Ecto neural progenitor cell (in vitro differentiated cells): ENCODE data around the gene STX1B.
"Not testable (repeated sequence)": the region's sequence is repeated elsewhere in the genome, so short reads cannot be mapped to it uniquely, and the experiment has no call there.

Experiments used
- DNase-seq: peaks from one replicate; pipeline ENCODE4 v3.0.0-alpha.2; 2018; ENCODE audit warnings: low spot score

STX1B gene

GRCh38 chr16:31013292-31013691 lies 2.9 kb upstream of the STX1B start:
- not testable (repeated sequence) for DNase-seq

- not testable (repeated sequence) for DNase-seq
Observed at GRCh38 chr16:31011815-31012214, 1.4 kb upstream of the STX1B start.

DNA sequence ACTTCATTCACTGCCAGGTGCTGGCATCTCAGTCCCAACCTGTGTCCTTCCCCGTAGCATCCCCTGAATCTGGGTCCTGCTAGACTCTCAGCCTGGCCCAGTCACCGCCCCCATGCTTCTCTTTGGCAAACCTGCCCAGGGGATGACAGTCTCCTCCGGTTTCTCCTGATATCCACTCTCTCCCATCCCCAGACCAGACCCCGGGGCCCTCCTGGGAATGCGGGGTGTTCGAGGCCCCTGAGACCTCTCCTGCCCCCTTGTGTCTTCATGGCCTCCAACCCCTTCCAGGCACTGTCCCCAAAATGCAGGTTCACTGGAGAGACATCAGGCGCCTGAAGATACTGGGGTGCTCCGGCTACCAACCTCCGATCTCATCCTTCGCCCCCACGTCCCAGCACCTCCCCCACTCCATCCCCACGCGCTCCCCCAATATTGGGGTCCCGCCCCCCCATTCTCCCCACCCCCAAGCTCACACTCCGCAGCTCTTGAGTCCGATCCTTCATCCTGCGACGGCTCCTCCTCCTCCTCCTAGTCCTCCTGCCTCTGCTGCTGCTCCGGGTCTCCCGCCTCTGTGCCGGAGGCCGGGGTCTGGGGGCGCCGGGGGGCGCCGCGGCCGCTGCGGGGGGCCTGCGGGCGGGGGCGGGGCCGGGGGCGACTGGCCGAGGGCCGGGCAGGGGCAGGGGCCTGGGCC lies 399 bp downstream of the STX1B start:
- no peak for DNase-seq

DNA sequence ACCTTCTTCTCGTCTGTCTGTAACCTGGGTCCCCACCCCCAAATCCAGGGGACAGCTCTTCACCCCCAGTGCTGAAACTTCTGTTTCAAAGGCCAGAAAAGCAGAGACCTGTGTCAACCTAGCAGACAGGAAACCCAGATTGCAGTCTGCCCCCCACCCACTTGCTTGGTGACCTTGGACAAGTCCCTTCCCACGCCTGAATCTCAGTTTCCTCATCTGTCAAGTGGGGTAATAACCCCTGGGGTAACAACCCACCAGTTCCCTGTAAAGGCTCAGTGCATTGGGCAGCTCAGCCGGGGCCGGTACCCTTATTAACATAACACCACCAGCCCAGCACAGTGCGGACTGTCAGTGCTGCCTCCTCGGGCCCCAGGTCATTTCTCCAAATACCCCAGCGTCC lies 1.3 kb downstream of the STX1B start:
- no peak for DNase-seq

GRCh38 chr16:31008551-31008950 lies 1.9 kb downstream of the STX1B start:
- no peak for DNase-seq

- DNase-seq = no peak
Observed at GRCh38 chr16:31008149-31008548, 2.3 kb downstream of the STX1B start.

- DNase-seq = no peak
Observed at GRCh38 chr16:31007684-31008083, 2.8 kb downstream of the STX1B start.

DNA sequence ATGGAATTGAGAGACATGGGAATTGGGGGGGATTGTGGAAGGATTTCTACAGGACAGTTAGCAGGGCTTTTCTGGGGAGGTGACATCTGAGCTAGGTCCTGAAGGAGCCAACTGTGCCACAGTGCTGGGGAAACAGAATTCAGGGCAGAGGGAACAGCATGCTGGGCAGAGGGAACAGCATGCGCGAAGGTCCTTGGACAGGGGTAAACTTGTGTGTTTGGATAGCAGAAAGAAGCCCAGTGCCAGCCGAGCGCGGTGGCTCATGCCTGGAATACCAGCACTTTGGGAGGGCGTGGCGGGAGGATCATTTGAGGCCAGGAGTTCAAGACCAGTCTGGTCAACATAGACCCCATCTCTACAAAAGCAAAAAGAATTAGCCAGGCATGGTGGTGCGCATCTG lies 3.8 kb downstream of the STX1B start:
- no peak for DNase-seq

DNA sequence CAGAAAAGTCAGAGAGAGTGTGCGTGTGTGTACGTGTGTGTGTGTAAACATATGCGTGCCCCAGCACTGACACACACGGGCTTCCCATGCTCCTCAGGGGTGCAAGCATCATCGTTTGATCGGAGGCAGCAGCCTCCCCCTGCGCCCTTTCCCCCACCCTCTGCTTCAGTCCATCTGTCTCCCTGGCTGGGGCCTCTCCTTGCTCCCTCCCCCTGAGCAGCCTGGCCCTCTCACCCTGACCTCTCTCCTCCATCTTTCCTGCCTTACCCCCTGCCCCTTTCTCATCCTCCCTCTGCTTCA lies 4.4 kb downstream of the STX1B start:
- DNase-seq = no peak

GRCh38 chr16:31005350-31006085 lies 4.9 kb downstream of the STX1B start:
- no peak for DNase-seq

DNA sequence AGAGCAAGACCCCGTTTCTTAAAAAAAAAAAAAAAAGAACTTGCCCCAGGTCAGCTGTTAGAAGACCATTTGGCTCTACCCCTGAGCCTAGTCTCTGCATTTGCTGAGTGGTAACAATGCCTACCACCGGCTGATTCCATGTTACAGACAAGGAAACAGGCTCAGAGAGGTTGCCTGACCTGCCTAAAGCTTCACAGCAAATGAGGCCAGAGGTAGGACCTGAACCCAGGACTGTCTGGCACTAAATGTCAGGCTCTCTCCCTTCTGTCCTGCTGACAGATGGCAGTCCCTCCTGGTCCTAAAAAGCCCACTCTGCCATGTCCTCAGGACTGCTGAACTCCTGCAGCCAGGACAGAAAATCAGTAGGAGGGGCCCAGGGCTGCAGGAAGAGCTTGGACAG lies 5.8 kb downstream of the STX1B start:
- no peak for DNase-seq

GRCh38 chr16:31003744-31004143 lies 6.7 kb downstream of the STX1B start:
- no peak for DNase-seq

DNA sequence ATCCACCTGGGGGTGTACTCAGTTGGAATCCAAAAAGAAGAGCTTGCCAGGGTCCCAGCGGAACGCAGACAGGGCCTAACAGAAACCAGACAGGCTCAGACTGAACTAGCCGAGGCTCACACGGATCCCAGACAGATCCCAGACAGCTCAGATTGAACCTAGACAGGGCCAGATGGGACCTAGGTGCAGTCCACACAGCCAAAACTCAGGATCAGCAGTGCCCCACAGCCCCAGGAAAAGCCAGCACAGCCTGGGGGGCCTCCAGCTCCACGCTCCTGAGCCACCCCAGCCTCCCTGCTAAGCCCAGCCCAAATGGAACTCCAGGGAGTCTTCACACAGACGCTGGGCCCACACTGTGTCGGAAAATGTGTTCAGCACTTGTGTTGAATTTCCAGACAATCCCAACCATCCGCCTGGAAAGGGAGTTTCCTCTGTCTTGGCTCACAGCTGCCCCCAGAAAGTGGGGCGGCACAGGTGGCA lies 7.5 kb downstream of the STX1B start:
- no peak for DNase-seq

DNA sequence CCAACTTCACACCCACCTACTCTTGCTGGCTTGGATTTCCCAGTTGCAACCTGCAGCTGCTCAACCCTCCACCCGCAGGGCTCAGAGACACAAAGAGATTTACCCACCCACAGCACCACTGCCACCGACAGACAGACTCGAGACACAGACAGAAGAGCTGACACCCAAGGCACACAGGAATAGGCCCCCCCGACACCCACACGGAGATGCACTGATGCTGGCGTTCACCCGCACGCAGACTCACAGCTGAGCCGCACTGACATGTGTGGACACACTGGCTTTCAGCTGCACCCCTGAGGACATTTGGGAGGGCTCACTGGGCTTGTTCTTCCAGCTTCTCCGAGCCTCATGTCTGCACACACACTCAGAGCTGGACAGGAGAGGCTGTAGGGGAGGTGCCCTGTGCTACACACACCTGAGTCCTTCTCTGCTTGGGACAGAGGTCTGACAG lies 8.2 kb downstream of the STX1B start:
- no peak for DNase-seq

DNA sequence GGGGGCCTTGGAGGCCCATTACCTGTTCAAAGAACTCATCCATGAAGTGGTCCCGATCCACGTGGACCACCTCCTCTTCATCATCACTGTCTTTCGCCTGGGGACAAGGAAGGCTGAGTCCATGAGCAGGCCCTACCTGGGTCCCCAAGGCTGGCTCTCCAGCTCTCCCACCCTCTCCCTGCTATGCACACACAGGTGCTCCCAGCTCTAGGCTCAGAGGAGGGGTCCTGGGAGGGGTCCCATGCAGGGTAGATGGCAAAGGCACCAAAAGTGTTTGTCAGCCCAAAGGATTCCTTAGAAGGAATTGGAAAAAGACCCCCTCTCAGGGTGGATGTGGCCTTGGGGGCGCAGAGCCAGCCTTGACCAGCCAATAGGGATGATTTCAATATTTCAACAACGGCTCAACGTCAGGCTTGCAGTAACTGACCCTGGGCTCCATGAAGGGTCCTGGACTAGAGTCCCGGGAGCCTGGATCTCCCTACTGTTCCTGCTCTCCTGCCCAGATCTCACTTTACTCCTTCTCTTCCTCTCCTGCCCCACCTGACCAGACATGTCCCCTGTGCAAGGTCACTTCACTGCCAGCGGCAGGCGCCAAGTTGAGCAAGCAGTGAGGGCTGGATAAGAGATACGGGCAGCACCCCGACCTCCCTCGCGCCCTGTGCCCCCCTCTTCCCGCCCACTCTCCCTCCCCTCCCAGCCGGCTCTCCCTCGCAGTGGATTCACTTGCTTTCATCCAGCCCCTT lies 8.8 kb downstream of the STX1B start:
- no peak for DNase-seq

GRCh38 chr16:31000671-31001382 lies 9.6 kb downstream of the STX1B start:
- no peak for DNase-seq

DNA sequence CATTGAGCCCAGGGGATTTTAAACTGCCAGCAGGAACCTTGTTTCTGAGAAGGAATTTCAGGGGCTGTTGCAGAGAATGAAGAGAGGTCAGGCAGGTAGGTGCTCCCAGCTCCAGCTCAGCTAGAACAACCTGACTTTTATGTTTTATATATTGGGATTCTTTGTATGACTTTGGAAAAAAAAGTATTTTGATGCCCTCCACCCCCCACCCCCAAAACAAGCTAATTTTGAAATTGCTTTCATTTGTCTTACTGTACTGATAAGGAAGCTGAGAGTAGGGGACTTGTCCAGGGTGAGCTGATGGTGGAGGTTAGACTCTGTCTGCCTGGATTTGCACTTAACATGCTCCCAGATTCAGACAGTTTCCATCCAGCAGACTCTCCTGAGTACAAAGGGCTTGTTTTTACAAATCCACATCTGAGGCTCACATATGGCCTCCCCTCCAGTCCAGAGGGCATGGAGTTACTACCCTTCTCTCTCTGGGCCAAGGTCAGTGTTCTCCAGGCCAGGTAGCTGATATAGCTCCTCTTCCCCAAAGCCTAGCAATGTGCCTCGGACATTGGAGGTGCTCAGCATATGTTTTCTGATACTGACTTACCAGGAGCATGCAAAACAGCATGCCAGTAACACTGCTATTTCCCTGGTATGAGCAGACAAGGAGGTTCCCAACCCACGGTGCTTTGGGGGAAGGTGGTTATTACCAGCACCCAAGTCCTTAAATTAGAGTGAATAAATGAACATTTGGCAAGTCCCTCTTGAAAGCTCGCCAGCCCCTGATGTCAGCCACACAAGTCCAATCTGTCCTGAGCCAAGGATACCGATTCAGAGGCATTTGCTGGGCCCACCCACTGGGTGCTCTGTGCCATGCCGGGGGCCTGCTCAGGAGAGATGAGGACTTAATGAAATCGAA lies 11.3 kb downstream of the STX1B start:
- DNase-seq = no peak

DNA sequence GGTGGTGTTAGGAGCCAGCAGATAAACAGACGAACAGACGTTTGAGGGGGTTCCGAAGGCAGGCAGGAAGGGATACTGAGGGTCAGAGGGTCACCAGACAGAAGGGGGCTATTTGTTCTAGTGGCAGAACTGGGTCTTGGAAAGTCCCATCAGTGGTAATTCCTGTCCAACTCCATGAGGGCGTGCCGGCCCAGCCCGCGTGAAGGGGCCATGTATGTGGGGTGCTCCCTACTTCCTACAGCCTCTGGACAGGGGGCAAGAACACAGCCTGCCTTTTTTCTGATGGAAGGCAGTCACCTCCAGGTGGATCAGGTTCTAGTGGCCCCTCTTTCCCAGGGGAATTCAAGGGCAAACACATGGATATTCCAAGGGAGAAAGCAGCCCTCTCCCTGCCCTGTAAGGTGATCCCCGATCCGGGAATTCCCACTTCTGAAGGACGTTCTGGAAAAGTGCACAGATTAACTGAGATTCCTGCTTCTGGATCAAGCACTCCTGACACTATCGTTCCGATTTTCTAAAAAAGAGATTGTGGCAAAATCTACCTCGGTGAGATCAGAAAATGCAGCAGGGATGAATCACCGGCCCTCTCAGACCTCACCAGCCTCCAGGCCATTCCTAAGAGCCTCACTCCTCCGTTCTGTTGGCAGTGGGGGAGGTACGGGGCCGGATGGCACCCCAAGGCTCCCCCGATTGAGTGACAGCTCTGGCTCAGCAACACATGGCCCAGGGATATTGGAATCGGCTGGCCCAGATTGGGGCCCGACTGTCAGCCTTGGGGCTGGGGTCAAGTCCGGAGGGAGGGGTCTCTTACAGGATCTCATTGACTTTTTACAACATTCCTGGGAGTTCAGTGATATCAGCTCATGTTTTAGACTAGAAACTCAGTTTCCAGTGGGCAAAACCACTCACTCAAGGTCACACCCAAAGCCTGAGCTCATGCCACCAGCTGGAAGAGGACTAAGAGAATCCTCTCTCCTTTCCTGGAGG lies 12.4 kb downstream of the STX1B start:
- no peak for DNase-seq

GRCh38 chr16:30996985-30997724 lies 13.3 kb downstream of the STX1B start:
- peak; percentile 84 for DNase-seq
